GM12878 (cell line): ENCODE data around the gene CCDC74A.

Source experiments
- BHLHE40 ChIP-seq, 2 experiments: fragments of 450-650 bp in 1 of 2; IDR thresholded peaks; 2 replicates each; pipeline ENCODE4 v1.6.1; 2011 to 2017; ENCODE audit warnings: low read depth in 2 of 2, borderline replicate concordance in 1 of 2, improper control_type of control experiment in 1 of 2, low read length in 1 of 2, mild to moderate bottlenecking in 1 of 2
- POLR2A ChIP-seq: IDR thresholded peaks from 2 replicates; pipeline ENCODE4 v1.6.1; 2011; ENCODE audit warnings: low read depth, mild to moderate bottlenecking, low read length
- SP1 ChIP-seq: IDR thresholded peaks from one replicate; pipeline ENCODE4 v1.6.1; 2011; ENCODE audit warnings: low read depth, low read length
- TF ChIP-seq, protein P1 (sequence below), 3 experiments: IDR thresholded peaks in 2 of 3; conservative IDR thresholded peaks in 1 of 3; 2 replicates each; pipeline ENCODE4 v1.5.1; 2011; ENCODE audit warnings: low read depth in 3 of 3, low read length in 3 of 3, mild to moderate bottlenecking in 3 of 3, control low read depth in 2 of 3, moderate library complexity in 2 of 3, inconsistent platforms in 1 of 3, mixed read lengths in 1 of 3; ENCODE audit not compliant: control insufficient read depth in 2 of 3, insufficient read depth in 1 of 3; ENCODE audit errors: extremely low read depth in 1 of 3

- TF ChIP-seq BHLHE40 (IDR thresholded peaks at IDR 0.05; ENCODE audit: borderline replicate concordance in 1 of 2, low read depth in 2 of 2, low read length in 1 of 2) (peak in 1 of 2 experiments; percentile 55; a peak in 2 of 4 replicates), POLR2A (peak; percentile 78), SP1 (peak; percentile 81)
- TF ChIP-seq, protein P1, sequence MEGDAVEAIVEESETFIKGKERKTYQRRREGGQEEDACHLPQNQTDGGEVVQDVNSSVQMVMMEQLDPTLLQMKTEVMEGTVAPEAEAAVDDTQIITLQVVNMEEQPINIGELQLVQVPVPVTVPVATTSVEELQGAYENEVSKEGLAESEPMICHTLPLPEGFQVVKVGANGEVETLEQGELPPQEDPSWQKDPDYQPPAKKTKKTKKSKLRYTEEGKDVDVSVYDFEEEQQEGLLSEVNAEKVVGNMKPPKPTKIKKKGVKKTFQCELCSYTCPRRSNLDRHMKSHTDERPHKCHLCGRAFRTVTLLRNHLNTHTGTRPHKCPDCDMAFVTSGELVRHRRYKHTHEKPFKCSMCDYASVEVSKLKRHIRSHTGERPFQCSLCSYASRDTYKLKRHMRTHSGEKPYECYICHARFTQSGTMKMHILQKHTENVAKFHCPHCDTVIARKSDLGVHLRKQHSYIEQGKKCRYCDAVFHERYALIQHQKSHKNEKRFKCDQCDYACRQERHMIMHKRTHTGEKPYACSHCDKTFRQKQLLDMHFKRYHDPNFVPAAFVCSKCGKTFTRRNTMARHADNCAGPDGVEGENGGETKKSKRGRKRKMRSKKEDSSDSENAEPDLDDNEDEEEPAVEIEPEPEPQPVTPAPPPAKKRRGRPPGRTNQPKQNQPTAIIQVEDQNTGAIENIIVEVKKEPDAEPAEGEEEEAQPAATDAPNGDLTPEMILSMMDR (IDR thresholded peaks at IDR 0.05 in 2 of 3, conservative IDR thresholded peaks at IDR 0.05 in 1 of 3; ENCODE audit: control insufficient read depth in 2 of 3, extremely low read depth in 1 of 3, insufficient read depth in 1 of 3, low read depth in 3 of 3, low read length in 3 of 3) = peak; percentile 61 to 80 (median 77)
Measured at GRCh38 chr2:131492418-131493198, 35.1 kb upstream of the CCDC74A start.
